Lower leg skin (tissue), 4 donors: Measurements from ENCODE around the gene SYT8. TPM values are rescaled to one million over a fixed set of nuclear protein-coding genes. Genes with fewer than 3 reads are reported as not detected.

ENCODE experiments used
- DNase-seq, 2 donors: peaks; one replicate each; pipeline ENCODE4 v3.0.0-alpha.2; 2019; ENCODE audit warnings: low spot score in 2 of 2
- H3K4me3 ChIP-seq: fragments of 200-600 bp; sonication (generic); 2 replicates; pipeline ENCODE4 v1.5.1; 2017; ENCODE audit warnings: mild to moderate bottlenecking, low read depth; ENCODE audit not compliant: poor library complexity, severe bottlenecking
- POLR2A ChIP-seq, 2 donors: fragments of 450-650 bp; IDR thresholded peaks; one replicate each; pipeline ENCODE4 v1.6.1; 2016 to 2017; ENCODE audit warnings: antibody characterized with exemption in 2 of 2, mild to moderate bottlenecking in 1 of 2, moderate library complexity in 1 of 2
- WGBS, 2 donors: methylation state at CpG; one replicate each; pipeline ENCODE4 v1.1.5; 2018; 5-methylcytosine and 5-hydroxymethylcytosine counted together
- intact Hi-C: fragments of 100-400 bp; cut with DNase I; formaldehyde crosslinking; loops from one replicate; pipeline ENCODE4 v1.15.0; 2023; ENCODE audit warnings: low total_unique reads
- total RNA-seq, 4 donors: library from RNA; depleted of rRNA; stranded (reverse); fragments of >200 nt; gene quantifications; one replicate each; pipeline ENCODE4 v1.1.0, GENCODE V29; 2016
- TF ChIP-seq, protein P1 (sequence below), 3 donors: fragments of 450-650 bp; IDR thresholded peaks; one replicate each; pipeline ENCODE4 v1.5.1; 2016; ENCODE audit warnings: antibody characterized with exemption in 3 of 3, mild to moderate bottlenecking in 3 of 3, moderate library complexity in 2 of 3

SYT8 gene
- total RNA-seq, 4 donors from 2014 or later, result 74.1 to 177 (median 106) TPM

DNA sequence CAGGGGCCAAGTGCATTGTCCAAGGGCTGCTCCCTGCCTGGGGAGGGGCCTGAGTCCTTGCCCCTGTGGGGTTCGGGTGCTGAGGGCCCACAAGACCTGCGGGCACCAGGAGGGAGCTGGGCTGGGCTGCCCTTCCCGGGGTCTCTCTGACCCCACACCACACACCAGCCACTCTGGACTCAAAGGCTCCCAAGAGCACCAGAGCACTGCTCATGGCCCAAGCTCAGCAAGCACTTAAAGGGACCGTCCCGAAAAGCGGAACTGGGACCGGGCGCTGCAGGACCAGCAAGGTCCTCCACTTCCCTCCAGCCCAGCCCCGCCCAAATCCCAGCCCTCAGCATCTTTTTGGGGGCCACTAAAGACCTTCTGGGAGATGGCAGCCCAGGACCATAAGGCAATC, 23.4 kb downstream of the SYT8 start:
- 86 to 95% methylated on average over 7 to 9 of the region's 9 CpGs for WGBS, 2 donors
- no peak for DNase-seq
- intact Hi-C loops, result no loop called here
- no peak for TF ChIP-seq POLR2A (IDR thresholded peaks at IDR 0.05)
- TF ChIP-seq, protein P1, sequence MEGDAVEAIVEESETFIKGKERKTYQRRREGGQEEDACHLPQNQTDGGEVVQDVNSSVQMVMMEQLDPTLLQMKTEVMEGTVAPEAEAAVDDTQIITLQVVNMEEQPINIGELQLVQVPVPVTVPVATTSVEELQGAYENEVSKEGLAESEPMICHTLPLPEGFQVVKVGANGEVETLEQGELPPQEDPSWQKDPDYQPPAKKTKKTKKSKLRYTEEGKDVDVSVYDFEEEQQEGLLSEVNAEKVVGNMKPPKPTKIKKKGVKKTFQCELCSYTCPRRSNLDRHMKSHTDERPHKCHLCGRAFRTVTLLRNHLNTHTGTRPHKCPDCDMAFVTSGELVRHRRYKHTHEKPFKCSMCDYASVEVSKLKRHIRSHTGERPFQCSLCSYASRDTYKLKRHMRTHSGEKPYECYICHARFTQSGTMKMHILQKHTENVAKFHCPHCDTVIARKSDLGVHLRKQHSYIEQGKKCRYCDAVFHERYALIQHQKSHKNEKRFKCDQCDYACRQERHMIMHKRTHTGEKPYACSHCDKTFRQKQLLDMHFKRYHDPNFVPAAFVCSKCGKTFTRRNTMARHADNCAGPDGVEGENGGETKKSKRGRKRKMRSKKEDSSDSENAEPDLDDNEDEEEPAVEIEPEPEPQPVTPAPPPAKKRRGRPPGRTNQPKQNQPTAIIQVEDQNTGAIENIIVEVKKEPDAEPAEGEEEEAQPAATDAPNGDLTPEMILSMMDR (IDR thresholded peaks at IDR 0.05), result no peak
- H3K4me3 ChIP-seq, result no peak overlapping the region

DNA sequence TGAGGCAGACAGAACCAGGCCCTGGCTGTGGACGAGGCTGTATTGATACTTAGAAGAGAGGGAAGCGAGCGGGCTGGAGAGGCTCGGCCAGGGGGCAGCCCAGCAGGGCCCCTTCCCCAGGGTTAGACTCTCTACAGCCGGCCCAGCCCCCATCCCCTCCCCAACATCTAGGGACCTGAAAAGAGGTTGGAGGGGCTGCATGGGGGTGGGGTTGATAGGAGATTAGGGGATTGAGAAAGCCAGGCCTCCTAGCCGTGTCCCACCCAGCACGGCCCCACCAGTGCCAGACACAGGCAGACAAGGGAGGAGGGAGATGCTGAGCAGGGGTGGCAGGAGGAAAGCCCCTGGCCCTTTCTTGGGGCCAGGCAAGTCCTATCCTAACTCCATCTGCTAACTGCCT, 23.8 kb downstream of the SYT8 start:
- H3K4me3 ChIP-seq, result no peak overlapping the region
- no peak for DNase-seq
- no peak for TF ChIP-seq POLR2A (IDR thresholded peaks at IDR 0.05)
- TF ChIP-seq, protein P1 (IDR thresholded peaks at IDR 0.05), result no peak
- 85 to 95% methylated on average over 7 of the region's 7 CpGs for WGBS, 2 donors
- intact Hi-C loops, result no loop called here

DNA sequence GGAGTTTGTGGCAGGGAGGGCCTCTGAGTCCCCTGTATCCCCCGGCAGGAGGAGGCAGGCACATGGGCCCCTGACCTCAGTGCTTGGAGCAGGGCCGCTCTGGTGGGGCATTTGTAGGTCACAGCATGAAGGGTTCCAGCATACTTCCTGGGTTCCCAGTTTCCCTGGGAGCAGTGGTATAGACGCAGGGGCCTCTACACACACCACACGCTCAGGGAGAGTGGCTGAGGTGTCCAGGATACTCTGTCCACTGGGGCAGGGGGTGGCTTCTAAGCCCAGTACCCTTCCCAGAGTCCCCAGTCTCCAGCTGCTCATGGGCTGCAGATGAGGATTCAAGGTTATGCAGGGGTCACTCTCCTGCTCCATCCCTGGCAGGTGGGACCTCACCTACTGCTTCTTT, 24.2 kb downstream of the SYT8 start:
- TF ChIP-seq POLR2A (IDR thresholded peaks at IDR 0.05), result no peak
- TF ChIP-seq, protein P1 (IDR thresholded peaks at IDR 0.05), result no peak
- intact Hi-C loops, result no loop called here
- DNase-seq, result no peak
- WGBS, 2 donors, result 88 to 93% methylated on average over 4 of the region's 4 CpGs
- H3K4me3 ChIP-seq, result no peak overlapping the region

DNA sequence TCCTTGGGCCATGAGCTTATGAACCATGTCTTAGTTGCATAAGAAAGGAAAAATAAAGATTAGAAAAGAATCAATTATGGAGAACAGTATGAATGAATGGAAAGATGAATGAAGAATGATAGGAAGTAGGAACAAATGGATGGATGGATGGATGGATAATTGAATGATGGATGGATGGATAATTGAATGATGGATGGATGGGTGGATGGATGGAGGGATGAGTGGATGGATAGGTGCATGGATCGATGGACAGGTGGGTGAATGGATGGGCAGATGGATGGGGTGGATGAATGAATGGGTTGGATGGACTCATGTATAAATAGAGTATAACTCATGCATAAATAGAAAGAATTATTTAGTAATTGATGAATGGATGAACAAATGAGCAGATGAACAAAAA, 25.3 kb downstream of the SYT8 start:
- WGBS, 2 donors, result 95 to 100% methylated on average over 1 of the region's 1 CpG
- H3K4me3 ChIP-seq, result no peak overlapping the region
- TF ChIP-seq POLR2A (IDR thresholded peaks at IDR 0.05), result no peak
- TF ChIP-seq, protein P1 (IDR thresholded peaks at IDR 0.05), result no peak
- no peak for DNase-seq
- intact Hi-C loops, result no loop called here

DNA sequence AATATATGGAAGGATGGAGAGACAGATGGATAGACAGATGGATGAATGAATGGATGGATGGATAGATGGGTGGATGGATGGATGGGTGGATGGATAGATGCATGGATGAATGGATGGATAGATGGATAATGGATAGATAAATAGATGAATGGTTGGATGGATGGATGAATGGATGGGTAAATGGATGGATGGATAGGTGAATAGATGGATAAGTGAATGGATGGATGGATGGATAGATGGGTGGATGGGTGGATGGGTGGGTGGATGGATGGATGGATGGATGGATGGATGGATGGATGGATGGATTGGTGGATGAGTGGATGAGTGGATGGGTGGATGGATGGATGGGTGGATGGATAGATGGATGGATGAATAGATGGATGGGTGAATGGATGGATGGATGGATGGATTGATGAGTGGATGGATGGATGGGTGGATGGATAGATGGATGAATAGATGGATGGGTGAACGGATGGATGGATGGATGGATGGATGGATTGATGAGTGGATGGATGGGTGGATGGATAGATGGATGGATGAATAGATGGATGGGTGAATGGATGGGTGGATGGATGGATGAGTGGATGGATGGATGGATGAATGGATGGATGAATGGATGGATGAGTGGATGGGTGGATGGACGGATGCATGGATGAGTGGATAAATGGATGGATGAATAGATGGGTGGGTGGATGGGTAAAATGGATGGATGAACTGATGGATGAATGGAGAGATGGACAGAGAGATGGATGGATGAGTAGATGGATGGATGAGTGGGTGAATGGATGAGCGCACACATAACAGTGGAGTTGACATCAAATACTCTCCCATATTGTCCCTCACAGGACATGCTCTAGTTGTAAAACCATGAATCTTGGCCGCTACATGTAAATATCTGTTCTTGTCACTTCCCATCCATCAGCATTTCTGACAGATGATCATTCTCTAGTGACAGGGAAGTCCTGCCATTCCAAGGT, 26.9 kb downstream of the SYT8 start:
- no peak overlapping the region for H3K4me3 ChIP-seq
- DNase-seq, result no peak
- intact Hi-C loops, result no loop called here
- TF ChIP-seq POLR2A (IDR thresholded peaks at IDR 0.05), result no peak
- TF ChIP-seq, protein P1 (IDR thresholded peaks at IDR 0.05), result no peak
- 93 to 95% methylated on average over 4 of the region's 4 CpGs for WGBS, 2 donors
